Measurements from ENCODE around the gene IL23A.

- no peak for TF ChIP-seq CTCF (conservative IDR thresholded peaks at IDR 0.05 in 1 of 2, IDR thresholded peaks at IDR 0.05 in 1 of 2; ENCODE audit: extremely low read depth in 1 of 2, insufficient read depth in 1 of 2, low read depth in 1 of 2, low read length in 2 of 2)
- no peak for TF ChIP-seq EZH2 (IDR thresholded peaks at IDR 0.05; ENCODE audit: borderline replicate concordance, low read length)
Observed at GRCh38 chr12:56300644-56301464, 37.8 kb upstream of the IL23A start.
